A375 (cell line): ENCODE data around the gene MTNR1A. TPM values are rescaled to one million over a fixed set of nuclear protein-coding genes. Genes with fewer than 3 reads are reported as not detected.

Experiments used
- small RNA-seq: library from RNA; depleted of rRNA; stranded (forward); fragments of <200 nt; gene quantifications from one replicate; pipeline ENCODE3, GENCODE V24; 2014
- total RNA-seq: library from RNA; depleted of rRNA; stranded (reverse); fragments of >200 nt; shearing (Covaris generic); gene quantifications from 2 replicates; pipeline ENCODE4 v1.2.3, GENCODE V29; 2014; rRNA removed

The MTNR1A gene
- 0.49 TPM in 1 of 2 replicates, not detected in the other for total RNA-seq

GRCh38 chr4:186554914-186555827 lies at the start of gene MTNR1A:
MTNR1A (minus strand) TSS chr4:186555567; CDS start chr4:186555365, 202 bp downstream.

Small RNAs within 50 kb of the gene (small RNA-seq; reads per million reads assigned to genes)
- not detected for gene RNU6-1055P

Other genes with a start within 250 kb of the MTNR1A start
- 116 and 134 TPM in 2 replicates for gene FAT1, start 168.3 kb upstream of the MTNR1A start, total RNA-seq